Activated CD8-positive, alpha-beta memory T cell treated with anti-CD3 and anti-CD28 coated beads, Interleukin-2, amount 50 U/mL, for 48 hours (primary cell): Measurements from ENCODE around the gene POU3F3.

Experiments
- DNase-seq: peaks from one replicate; pipeline ENCODE4 v3.0.0-alpha.2; 2020

POU3F3 gene

GRCh38 chr2:104862058-104862941 is 8.4 kb downstream of the POU3F3 start:
- no peak for DNase-seq

GRCh38 chr2:104863146-104863467 is 9.2 kb downstream of the POU3F3 start:
- DNase-seq = no peak

- no peak for DNase-seq
Measured at GRCh38 chr2:104863468-104864279, 9.8 kb downstream of the POU3F3 start.

GRCh38 chr2:104864280-104865095 is 10.6 kb downstream of the POU3F3 start:
- no peak for DNase-seq

GRCh38 chr2:104865096-104865470 is 11.2 kb downstream of the POU3F3 start:
- no peak for DNase-seq

- DNase-seq = no peak
Measured at GRCh38 chr2:104866122-104866864, 12.4 kb downstream of the POU3F3 start.

- DNase-seq = no peak
Measured at GRCh38 chr2:104866883-104867812, 13.2 kb downstream of the POU3F3 start.

- DNase-seq = no peak
Measured at GRCh38 chr2:104867813-104868504, 14.0 kb downstream of the POU3F3 start.

- DNase-seq = no peak
Measured at GRCh38 chr2:104868505-104868866, 14.6 kb downstream of the POU3F3 start.

- DNase-seq = no peak
Measured at GRCh38 chr2:104870100-104870975, 16.4 kb downstream of the POU3F3 start.

- DNase-seq = no peak
Measured at GRCh38 chr2:104871649-104871971, 17.7 kb downstream of the POU3F3 start.

GRCh38 chr2:104871972-104872865 is 18.3 kb downstream of the POU3F3 start:
- DNase-seq = no peak

GRCh38 chr2:104872866-104873688 is 19.2 kb downstream of the POU3F3 start:
- no peak for DNase-seq

- no peak for DNase-seq
Measured at GRCh38 chr2:104873689-104874054, 19.8 kb downstream of the POU3F3 start.

- DNase-seq = no peak
Measured at GRCh38 chr2:104874230-104874629, 20.3 kb downstream of the POU3F3 start.

GRCh38 chr2:104875262-104875661 is 21.3 kb downstream of the POU3F3 start:
- DNase-seq = no peak

- no peak for DNase-seq
Measured at GRCh38 chr2:104876606-104877570, 23.0 kb downstream of the POU3F3 start.
